ENCODE measurements around the gene LDLRAD3. TPM values are rescaled to one million over a fixed set of nuclear protein-coding genes. Genes with fewer than 3 reads are reported as not detected.
"Not testable (repeated sequence)": the region's sequence is repeated elsewhere in the genome, so short reads cannot be mapped to it uniquely, and the experiment has no call there.

The LDLRAD3 gene
- total RNA-seq, 1 donor from 2014 or later, result 10.9 TPM

- DNase-seq, result no peak
Observed at GRCh38 chr11:35995681-35996271, 51.9 kb downstream of the LDLRAD3 start.

- no peak for DNase-seq
Observed at GRCh38 chr11:35997902-35998520, 54.1 kb downstream of the LDLRAD3 start.

DNA sequence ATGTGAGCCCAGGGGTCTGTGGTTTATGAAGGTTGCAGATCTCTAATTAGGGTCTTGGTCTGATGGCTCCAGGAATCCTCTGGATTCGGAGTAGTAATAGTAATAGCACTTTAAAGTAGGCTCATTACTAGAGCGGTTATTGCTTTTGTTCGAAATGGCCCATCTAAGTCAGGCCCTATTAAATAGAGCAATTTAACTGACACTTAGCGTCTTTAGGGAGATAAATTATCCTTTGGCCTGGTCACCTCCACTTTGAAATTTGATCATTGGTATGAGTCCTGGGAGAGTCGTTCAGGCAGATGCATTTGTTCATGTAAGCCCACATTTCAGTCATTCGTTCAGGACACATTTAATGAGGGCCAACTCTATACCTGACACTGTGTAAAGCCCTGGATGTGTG lies 54.8 kb downstream of the LDLRAD3 start:
- DNase-seq, result no peak

- no peak for DNase-seq
Observed at GRCh38 chr11:36000616-36001190, 56.8 kb downstream of the LDLRAD3 start.

GRCh38 chr11:36002196-36002595 lies 58.3 kb downstream of the LDLRAD3 start:
- peak; percentile 76 for DNase-seq

DNA sequence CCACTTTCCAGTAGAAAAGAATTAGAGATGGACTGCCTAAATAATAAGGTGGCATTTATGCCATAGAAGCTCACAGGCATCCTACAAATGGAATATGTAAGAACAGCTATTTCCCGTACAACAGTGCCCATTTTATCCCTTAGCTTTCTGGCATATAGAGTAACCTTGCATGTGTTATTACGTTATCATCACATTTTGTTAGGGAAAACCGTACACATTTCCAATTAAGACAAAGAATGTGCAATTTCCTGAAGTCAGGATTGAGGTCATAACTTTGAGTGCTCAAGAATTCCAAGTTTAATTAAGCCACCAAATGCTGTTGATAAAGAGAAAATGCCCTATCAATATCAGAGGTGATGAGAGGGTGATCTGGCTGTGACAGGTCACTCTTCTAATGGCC lies 58.9 kb downstream of the LDLRAD3 start:
- DNase-seq, result no peak

- no peak for DNase-seq
Observed at GRCh38 chr11:36006556-36006955, 62.7 kb downstream of the LDLRAD3 start.

- DNase-seq, result no peak
Observed at GRCh38 chr11:36007127-36007655, 63.3 kb downstream of the LDLRAD3 start.

DNA sequence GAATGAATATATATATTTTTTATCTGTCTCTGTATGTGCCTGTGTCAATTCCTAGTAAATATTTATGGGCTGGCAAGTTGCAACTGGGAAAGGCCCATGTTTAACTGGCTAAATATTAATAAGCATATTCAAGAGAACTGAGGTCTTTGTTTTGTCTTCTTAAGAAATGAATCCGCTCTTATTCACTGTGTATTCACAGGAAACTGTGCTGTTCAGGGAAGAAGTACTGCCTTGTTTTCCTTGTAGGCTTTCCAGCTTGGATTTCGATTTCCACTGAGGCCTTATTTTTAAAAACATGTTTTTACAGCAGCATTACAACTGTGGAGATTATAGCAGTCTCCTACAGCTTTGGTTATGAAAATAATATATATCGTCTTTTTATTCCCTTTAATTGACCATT lies 64.7 kb downstream of the LDLRAD3 start:
- DNase-seq, result no peak

DNA sequence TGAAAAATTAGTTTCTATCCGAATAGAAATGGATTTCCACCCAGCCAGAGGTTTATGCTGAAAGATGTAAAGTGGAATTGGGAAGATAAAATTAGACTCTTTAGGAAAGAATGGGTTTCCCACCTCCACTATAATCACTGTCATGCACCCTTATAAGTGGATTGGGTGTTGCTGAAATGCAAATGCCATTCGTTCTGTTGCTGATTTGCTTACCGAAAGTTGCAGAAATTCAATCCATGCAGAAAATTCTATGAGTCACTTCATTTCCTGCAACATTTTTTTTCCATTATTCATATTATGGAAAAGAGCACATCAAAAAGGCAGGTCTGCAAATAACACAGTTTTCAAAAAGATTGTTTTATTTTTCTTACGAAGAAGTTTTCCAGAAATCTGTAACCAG lies 65.6 kb downstream of the LDLRAD3 start:
- DNase-seq, result peak; percentile 53

GRCh38 chr11:36010010-36010740 lies 66.3 kb downstream of the LDLRAD3 start:
- DNase-seq, result peak; percentile 87

GRCh38 chr11:36011574-36011973 lies 67.7 kb downstream of the LDLRAD3 start:
- no peak for DNase-seq

GRCh38 chr11:36012455-36012854 lies 68.6 kb downstream of the LDLRAD3 start:
- DNase-seq, result no peak

DNA sequence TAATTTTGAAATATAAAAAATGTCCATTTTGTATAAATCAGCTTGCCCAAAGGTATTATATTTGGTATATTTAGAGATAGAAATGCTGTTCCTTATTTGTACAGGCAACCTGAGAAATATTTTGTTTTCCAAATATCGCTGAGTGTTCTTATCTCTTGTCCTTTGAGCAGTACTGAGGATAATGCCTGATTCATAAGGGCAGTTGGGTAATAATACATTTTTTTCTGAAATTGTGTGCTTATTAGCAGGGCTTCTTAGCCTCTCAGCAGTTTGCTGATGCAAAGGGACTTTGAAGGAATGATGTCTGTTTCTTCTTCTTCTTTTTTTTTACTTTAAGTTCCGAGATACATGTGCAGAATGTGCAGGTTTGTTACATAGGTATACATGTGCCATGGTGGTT lies 69.1 kb downstream of the LDLRAD3 start:
- DNase-seq, result no peak

DNA sequence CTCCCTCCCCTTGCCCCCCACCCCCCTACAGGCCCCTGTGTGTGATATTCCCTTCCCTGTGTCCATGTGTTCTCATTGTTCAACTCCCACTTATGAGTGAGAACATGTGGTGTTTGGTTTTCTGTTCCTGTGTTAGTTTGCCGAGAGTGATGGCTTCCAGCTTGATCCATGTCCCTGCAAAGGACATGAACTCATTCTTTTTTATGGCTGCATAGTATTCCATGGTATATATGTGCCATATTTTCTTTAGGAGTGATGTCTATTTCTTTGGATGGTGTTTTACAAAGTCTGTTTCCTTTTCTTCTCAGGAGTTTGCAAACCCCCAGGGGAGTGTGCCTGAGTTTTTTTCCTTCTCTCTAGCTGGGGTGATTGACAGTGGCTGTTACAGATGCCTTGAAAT lies 69.6 kb downstream of the LDLRAD3 start:
- not testable (repeated sequence) for DNase-seq

GRCh38 chr11:36013950-36014897 lies 70.4 kb downstream of the LDLRAD3 start:
- DNase-seq, result no peak

DNA sequence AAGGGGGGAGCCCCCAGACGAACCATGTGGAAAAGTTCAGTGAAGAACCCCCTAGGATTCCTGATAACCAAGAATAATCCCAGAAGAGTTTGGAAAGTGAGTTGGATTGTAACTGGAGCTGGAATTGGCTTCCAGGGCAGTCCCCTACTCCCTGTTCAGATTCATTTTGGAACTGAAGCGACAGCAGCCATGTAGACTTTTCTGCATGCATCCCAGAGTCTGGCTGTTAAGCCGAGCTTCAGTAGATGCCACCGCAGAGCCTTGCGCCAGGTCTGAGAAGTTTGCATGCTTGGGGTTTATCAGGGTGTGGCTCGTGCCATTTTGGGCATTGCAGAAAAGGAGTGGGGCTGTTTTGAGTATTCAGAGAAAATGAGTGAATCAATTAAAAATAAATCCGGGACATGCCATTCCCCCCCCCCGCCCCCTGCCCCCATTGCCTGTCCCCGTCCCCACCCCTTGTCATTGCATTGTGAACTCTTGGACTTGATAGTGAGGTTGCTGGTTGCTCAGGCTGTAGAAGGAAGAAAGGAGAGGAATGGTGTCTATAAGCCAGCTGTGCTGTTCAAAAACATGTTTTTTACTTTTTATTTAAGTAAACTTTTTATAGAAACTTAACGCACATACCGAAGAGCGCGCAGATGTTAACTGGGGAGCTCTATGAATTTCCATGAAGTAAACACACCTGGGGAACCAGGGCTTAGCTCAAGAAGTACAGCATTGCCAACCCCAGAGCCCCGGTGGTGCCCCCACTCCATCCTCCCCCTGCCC lies 71.2 kb downstream of the LDLRAD3 start:
- DNase-seq, result peak; percentile 69

- peak; percentile 75 for DNase-seq
Observed at GRCh38 chr11:36015799-36016198, 71.9 kb downstream of the LDLRAD3 start.

DNA sequence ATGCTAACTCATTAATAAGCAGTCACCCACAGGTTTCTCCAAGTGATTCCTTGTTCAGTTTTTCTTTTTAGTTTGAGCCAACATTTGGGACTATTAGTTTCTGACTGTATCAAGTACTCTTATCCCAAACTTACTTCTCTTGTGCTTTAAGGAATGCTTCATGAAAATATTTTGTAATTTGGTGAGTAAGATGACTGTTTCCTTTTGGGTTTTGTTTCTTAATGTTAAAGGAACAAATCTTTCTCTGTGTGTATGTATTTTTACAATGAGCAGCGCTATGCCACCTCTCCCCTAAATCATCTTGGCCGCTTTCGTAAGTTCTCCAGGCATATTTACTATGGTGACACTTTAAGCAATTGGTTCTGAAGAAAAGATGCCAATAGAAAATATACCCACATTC lies 72.4 kb downstream of the LDLRAD3 start:
- no peak for DNase-seq

GRCh38 chr11:36016709-36017108 lies 72.8 kb downstream of the LDLRAD3 start:
- no peak for DNase-seq

DNA sequence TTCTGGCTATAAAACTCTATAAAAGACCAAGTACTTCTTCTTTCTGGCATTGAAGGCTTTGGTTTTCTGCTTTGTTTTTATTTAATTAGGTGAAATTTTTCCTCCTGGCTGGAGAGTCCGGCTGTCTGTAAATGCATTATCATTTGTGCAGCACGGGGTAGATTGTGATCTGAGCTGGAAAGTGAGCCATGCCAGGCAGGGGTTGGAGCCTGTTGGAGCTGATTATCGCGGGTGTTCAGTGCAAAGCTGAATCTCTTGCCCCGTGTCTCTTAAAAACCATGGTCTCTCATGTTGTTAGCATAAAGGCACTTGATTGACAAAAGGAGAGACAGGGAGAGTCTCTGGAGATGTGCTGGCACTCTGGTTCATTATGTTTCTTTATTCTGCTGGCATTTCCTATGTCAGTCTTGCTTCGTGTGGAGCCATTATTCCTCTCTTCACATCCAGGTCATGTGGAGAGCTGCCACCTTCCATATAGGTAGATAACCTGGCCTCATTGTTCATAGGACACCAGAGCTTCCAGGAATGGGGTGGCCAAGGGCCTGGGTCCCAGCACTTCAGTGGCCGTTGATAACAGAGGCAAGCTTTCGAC lies 75.2 kb downstream of the LDLRAD3 start:
- DNase-seq, result no peak
